LNCaP clone FGC (cell line): ENCODE measurements around the gene PPP1R3D.

Source experiments
- DNase-seq: peaks from one replicate; pipeline ENCODE4 v3.0.0-alpha.2; 2011; ENCODE audit warnings: low read depth
- H3K4me3 ChIP-seq: 2 replicates; pipeline ENCODE4 v1.5.1; 2011; ENCODE audit warnings: mild to moderate bottlenecking, low read depth, low read length, control low read depth
- CTCF ChIP-seq: IDR thresholded peaks from 2 replicates; pipeline ENCODE4 v1.5.1; 2012; ENCODE audit warnings: mild to moderate bottlenecking; ENCODE audit not compliant: control insufficient read depth, insufficient read depth; ENCODE audit errors: extremely low read depth

The PPP1R3D gene

DNA sequence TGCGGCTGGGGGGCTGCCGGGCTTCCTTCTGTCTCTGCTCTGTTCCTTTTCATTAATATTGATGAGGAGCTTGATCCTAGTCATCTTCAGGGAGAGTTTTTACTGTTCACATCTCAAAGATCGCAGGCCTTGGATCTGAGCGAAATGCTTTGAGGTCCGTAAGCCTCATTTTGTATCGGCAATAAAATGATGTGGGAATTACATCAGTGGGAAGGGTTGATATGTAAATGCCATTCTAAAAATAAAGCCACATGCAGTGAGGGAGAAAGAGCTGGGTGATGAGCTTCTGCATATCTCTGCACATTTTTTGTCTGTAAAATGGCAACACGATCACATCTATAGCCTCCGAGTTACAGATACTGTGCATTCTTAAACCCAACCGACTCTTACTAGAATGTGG lies 43.0 kb upstream of the PPP1R3D start:
- no peak overlapping the region for H3K4me3 ChIP-seq
- no peak for TF ChIP-seq CTCF
- DNase-seq, result no peak

GRCh38 chr20:59977086-59977485 lies 37.0 kb upstream of the PPP1R3D start:
- TF ChIP-seq CTCF, result no peak
- no peak overlapping the region for H3K4me3 ChIP-seq
- no peak for DNase-seq

DNA sequence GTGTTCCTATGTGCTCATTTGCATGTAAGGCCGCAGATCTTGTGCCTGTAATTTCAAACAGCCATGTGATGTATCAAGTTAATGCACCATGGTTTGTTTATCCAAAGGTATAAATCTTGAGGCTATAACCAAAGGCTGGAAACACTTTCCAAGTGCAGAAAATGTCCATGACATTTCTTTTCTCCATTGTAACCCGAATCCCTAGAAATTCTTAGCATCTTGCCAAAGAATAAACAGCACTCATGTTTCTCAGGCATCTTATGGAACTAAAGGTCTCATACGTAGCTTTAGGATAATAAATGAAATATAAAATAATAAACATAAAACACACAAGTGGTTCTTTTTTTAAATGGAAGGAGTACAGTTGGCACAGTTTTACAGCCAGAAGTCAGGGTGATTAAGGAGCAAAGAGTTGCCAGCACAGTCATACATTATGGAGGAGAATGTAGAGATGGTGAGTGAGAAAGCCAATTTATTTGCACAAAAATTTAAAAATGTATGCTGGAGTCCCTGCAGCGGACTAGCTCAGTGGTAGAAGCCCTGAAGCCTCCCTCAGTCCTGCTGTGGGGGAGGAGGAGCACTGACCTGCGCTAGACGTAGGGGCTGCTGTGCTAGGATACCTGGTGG lies 36.2 kb upstream of the PPP1R3D start:
- no peak for TF ChIP-seq CTCF
- no peak overlapping the region for H3K4me3 ChIP-seq
- DNase-seq, result no peak

- no peak for TF ChIP-seq CTCF
Observed at GRCh38 chr20:59972037-59972801, 32.1 kb upstream of the PPP1R3D start.

GRCh38 chr20:59971428-59971827 lies 31.3 kb upstream of the PPP1R3D start:
- no peak for TF ChIP-seq CTCF
- no peak for DNase-seq
- H3K4me3 ChIP-seq, result no peak overlapping the region

More at GRCh38 chr20:59972037-59972801, 32.1 kb upstream of the PPP1R3D start:
- no peak overlapping the region; the same call in 1 of the 2 replicates for H3K4me3 ChIP-seq
- peak; percentile 86 for DNase-seq

DNA sequence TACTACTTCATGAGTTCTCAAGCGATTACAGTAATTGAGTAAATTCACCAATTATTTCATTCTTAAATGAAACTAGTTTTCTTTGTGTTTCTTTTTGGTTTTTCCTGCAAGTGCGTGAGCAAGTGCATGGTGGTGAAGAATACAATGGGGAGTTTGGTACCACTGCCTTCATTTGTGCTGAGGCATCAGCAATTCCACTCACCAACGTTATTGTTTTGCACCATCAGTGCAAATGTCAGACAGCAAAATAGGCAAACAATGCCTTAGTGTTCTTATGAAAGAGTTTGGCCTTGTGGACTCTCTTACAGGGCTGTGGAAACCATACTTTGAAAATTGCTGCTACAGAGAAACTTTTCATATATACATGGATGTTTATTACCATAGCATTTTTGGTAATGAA lies 26.3 kb upstream of the PPP1R3D start:
- no peak for TF ChIP-seq CTCF
- H3K4me3 ChIP-seq, result no peak overlapping the region
- DNase-seq, result no peak
